Omental fat pad (tissue), 4 donors: Measurements from ENCODE around the gene ACOX3. TPM values are rescaled to one million over a fixed set of nuclear protein-coding genes. Genes with fewer than 3 reads are reported as not detected.

Experiments
- ATAC-seq: fragments of 150-250 bp; one replicate; pipeline ENCODE4 v1.9.1; 2016; ENCODE audit warnings: mild to moderate bottlenecking, moderate library complexity; ENCODE audit not compliant: low FRiP score
- DNase-seq: peaks from one replicate; pipeline ENCODE4 v3.0.0-alpha.2; 2019; ENCODE audit warnings: low spot score
- total RNA-seq, 4 donors: library from RNA; depleted of rRNA; stranded (reverse); fragments of >200 nt; gene quantifications; one replicate each; pipeline ENCODE4 v1.1.0, GENCODE V29; 2016
- TF ChIP-seq, protein P1 (sequence below), 3 donors: fragments of 450-650 bp; IDR thresholded peaks; one replicate each; pipeline ENCODE4 v1.5.1; 2016 to 2017; ENCODE audit warnings: antibody characterized with exemption in 3 of 3, mild to moderate bottlenecking in 3 of 3, moderate library complexity in 2 of 3

Gene ACOX3
- total RNA-seq, 4 donors from 2014 or later, result 14.7 to 28.2 (median 23.6) TPM

DNA sequence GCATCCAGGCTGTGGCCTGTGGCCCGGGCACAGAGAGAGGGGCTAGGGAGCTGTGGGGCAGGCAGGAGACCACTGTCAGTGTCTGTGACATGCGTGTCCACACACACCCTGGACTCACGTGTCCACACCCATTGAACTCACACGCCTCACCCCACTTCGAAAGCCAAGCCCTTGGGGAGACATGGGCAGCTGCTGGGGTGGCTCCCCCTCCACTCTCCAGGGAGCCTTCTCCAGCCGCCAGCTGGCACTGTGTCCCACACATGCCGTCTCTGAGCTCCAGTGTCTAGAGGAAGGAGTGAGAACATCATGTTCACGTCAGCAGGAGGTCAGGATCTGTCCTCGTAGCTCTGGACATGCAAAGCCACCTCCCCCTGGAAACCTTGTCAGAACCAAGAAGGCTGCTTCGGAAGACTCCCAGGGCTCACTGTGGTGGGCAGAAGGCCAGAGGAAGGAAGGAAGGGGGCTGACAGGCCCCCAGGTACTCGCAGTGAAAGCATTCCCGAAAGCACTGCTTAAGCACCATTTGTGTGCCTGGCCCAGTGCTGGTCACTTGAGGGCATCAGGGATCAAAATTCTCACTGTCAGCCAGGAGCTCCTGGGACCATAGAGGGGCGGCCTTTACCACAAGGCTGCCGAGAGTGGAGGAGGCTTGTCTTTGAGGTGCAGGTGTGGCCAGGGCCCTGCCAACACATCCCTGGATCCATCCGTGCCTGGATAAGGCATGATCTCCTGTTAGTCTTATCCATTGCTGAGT lies 109.5 kb downstream of the ACOX3 start:
- no peak for ATAC-seq
- TF ChIP-seq, protein P1, sequence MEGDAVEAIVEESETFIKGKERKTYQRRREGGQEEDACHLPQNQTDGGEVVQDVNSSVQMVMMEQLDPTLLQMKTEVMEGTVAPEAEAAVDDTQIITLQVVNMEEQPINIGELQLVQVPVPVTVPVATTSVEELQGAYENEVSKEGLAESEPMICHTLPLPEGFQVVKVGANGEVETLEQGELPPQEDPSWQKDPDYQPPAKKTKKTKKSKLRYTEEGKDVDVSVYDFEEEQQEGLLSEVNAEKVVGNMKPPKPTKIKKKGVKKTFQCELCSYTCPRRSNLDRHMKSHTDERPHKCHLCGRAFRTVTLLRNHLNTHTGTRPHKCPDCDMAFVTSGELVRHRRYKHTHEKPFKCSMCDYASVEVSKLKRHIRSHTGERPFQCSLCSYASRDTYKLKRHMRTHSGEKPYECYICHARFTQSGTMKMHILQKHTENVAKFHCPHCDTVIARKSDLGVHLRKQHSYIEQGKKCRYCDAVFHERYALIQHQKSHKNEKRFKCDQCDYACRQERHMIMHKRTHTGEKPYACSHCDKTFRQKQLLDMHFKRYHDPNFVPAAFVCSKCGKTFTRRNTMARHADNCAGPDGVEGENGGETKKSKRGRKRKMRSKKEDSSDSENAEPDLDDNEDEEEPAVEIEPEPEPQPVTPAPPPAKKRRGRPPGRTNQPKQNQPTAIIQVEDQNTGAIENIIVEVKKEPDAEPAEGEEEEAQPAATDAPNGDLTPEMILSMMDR (IDR thresholded peaks at IDR 0.05), result no peak
- no peak for DNase-seq

DNA sequence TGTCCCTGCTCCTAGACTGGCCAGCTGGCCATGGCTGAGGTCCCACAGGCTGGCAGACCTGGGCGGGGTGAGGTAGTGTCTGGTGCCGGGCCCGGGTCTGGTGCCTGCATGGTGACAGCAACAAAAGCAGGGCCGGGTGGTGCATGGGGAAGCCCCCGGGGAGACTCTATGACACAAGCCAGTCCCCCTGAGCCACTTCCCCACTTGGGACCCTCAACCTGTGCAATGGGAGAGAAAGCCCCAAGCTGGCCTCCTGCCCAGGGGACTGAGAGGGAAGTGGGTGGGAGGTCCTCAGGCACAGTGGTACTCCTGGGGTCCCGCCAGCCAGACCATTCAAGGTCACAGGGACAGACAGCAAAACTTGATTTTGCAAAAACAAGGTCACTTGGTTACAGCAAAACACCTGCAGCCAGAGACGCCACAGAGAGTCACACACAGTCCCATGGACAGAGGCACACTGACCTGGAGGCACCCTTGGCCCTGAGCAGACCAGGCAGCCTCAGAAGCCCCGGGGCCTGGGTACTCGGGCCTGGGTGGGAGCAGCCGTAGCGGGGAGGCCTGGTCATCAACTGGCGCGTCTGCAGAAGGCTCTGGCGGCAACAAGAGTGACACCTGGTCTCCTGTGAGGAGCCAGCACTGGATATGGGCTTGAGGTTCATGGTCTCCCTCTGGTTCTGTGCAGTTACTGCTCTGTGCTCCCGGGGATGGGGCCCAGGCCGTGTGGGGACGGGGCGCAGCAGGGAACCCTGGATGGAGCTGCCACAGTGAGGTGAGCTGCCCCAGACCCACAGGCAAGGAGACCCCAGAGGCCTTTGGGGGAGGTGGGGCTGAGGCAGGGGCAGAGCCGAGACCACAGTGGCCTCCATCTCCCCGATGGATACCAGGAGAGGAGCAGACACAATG lies 110.4 kb downstream of the ACOX3 start:
- no peak for DNase-seq
- TF ChIP-seq, protein P1 (IDR thresholded peaks at IDR 0.05), result no peak
- no peak for ATAC-seq

DNA sequence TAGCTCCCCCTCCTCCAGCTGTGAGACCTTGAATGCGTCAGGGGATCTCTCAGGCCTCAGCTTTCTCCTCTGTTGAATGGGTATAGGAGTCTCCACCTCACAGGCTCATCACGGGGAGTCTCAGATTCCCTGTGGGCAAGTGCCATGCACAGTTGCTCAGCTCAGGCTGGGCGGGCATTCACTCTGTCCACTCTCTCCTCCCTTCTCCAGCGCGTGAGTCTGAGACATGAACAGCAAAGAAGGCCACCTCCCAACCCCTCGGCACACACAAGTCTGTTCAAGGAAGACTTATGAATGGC lies 111.0 kb downstream of the ACOX3 start:
- ATAC-seq (no peak), DNase-seq (no peak)
- TF ChIP-seq, protein P1 (IDR thresholded peaks at IDR 0.05), result no peak

DNA sequence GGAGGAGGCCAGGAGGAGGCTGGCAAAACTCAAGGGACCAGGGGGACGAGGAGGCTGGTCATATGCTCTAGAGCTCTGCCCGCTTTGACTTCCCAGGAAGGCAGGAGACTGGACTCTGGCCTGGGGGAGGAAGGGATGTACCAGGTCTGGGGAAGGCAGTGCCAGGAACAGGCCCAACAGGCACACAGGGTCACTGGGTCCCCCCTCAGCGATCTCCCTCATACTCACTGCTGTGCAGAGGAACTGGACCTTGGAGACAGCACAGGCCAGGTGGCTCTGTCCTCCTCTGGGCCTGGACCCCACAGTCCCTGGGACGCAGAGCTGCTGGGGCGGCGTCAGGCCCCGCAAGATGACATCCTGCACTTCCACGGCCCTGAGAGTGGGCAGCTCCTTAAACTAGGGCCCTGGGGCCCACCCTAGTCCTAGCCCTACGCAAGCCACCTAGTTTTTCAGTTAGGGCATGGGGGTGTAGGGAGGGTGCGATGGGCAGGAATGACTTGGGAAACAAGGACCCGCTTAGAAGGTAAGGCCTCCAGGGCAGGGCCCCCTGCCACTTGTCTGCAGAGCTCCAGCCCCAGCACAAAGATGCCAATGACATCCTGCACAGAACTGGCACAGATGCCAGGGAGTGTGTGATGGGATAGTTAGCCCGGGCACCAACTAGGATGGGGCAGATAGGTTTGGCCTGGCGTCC lies 111.5 kb downstream of the ACOX3 start:
- TF ChIP-seq, protein P1 (IDR thresholded peaks at IDR 0.05), result no peak
- ATAC-seq (no peak), DNase-seq (no peak)

DNA sequence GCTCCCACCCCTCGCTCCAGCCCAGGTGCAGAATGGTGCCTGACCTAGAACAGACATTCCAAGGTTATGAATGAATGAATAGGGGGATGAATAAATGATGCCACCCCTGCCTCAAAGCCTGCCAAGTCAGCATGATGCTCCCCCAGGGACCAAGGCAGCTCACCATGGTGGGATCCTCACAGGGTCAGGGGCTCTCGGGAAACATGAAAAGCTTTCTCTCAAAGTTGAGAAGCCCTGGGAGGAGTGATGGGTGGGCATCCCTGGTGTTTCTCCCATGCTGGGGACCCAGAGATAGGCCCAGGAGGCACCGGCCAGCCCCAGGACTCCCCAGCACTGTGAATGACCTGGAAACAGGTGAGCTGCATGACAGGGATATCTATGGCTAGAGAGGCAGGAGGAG lies 112.1 kb downstream of the ACOX3 start:
- DNase-seq (no peak), ATAC-seq (no peak)
- TF ChIP-seq, protein P1 (IDR thresholded peaks at IDR 0.05), result no peak

DNA sequence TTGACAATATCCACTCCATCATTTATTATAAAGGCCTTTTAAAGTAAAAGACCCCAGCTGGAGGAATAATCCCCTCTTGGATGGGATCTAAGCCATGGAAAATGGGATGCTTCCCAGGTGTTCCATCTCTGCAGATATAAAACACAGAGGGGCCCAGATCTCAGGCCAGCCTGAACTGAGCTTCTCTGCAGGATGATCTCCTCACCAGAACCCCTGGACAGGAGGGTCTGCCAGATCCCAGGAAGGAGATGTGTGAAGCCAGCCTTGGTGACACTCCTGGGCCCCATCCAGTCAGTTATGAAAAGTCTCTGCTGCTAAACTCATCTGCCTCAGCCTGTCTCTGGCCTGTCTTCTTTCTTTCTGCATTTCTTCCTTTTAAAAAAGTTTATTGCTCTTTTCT lies 114.3 kb downstream of the ACOX3 start:
- TF ChIP-seq, protein P1 (IDR thresholded peaks at IDR 0.05), result no peak
- no peak for ATAC-seq
- DNase-seq, result no peak
